Measurements from ENCODE around the gene ZNF593OS. TPM values are rescaled to one million over a fixed set of nuclear protein-coding genes. Genes with fewer than 3 reads are reported as not detected.

The ZNF593OS gene
- total RNA-seq, 1 experiment from 2014 or later = not detected

DNA sequence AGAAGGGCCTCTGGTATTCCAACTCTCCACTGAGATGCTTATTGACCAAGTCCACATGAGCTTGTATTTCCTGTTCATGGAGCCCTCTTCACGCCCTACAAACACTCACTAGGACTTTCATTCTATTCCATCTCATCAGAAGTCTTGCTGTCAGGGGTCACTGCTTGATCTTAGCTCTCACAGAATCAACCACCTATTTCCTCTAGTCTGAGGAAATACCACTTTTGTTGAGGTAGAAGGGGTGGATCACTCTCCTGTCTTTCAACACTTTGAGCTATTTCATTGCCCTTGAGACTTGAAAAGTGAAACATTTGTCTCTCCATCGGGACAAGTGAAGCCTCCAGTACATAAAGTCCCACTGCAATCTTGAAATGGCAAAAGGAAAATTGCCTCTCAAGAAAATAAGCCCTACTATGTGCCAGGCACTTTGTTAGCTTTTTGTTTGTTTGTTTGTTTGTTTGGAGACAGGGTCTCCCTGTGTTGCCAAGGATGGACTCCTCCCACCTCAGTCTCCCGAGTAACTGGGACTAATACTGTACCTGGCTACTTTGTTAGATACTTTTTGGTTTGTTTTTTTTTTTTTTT, 32.6 kb downstream of the ZNF593OS start:
- no peak for DNase-seq (ENCODE audit: low read depth, low spot score)
- Histone ChIP-seq H3K9me3 (ENCODE audit: control insufficient read depth in 1 of 2, insufficient read depth in 1 of 2, low read depth in 1 of 2, low read length in 2 of 2) (no peaks in the 10 kb centered on the region), H3K4me3 (replicated peaks in 1 of 2; ENCODE audit: low read depth in 1 of 2, low read length in 2 of 2) (no peak overlapping the region), H3K9ac (ENCODE audit: low read length) (no peak overlapping the region), H3K4me1 (ENCODE audit: control insufficient read depth in 1 of 2, insufficient read depth in 2 of 2, low read length in 2 of 2) (peaks cover 14 to 29% of the 10 kb centered on the region in 2 experiments), H3K27ac (ENCODE audit: low read depth, low read length) (no peak overlapping the region), H4K20me1 (ENCODE audit: insufficient read depth) (no peaks in the 10 kb centered on the region), H3K9me2 (ENCODE audit: insufficient read depth) (no peaks in the 10 kb centered on the region), H2AFZ (ENCODE audit: low read depth, low read length, poor library complexity, severe bottlenecking) (no peak overlapping the region), H3K27me3 (ENCODE audit: insufficient read depth, low read length) (no peaks in the 10 kb centered on the region), H3K79me2 (ENCODE audit: insufficient read depth, low read length) (no peaks in the 10 kb centered on the region), H3K4me2 (ENCODE audit: low read length) (no peak overlapping the region), H3K36me3 (ENCODE audit: control insufficient read depth in 1 of 2, insufficient read depth in 2 of 2, low read length in 2 of 2) (no peaks in the 10 kb centered on the region)
- POLR2A ChIA-PET = interaction anchor here (0.7 to 1.2 kb wide), 4 partner anchors 16 to 103 kb away, joined by 3 to 4 read pairs (median 3); partner anchors contain the start of genes PDIK1L and ZNF593
- BruUV-seq (replicated peaks) = no TSS peak
- intact Hi-C loops (cut with micrococcal nuclease) = no loop called here
- TF ChIP-seq POLR2A (IDR thresholded peaks at IDR 0.05; ENCODE audit: borderline replicate concordance, extremely low read depth, insufficient read depth, insufficient read length) = no peak
- no peak for TF ChIP-seq TCF7L2 (IDR thresholded peaks at IDR 0.05; ENCODE audit: borderline replicate concordance, extremely low read depth, insufficient read depth, insufficient read length)
- TF ChIP-seq POLR2AphosphoS5 (IDR thresholded peaks at IDR 0.05; ENCODE audit: low read depth, low read length) = no peak
- TF ChIP-seq SRF (IDR thresholded peaks at IDR 0.05; ENCODE audit: low read depth) = no peak
- CTCF ChIA-PET = interaction anchor here (1.0 kb wide), 2 partner anchors 18 to 95 kb away, joined by 3 read pairs; partner anchors contain the start of gene CEP85
- RAD21 ChIA-PET (ENCODE audit: low non-redundant PET in 1 of 2, low total read pairs in 2 of 2, uncharacterized antibody in 2 of 2, unreplicated experiment in 2 of 2) = no interaction called here
- no peak for ATAC-seq

DNA sequence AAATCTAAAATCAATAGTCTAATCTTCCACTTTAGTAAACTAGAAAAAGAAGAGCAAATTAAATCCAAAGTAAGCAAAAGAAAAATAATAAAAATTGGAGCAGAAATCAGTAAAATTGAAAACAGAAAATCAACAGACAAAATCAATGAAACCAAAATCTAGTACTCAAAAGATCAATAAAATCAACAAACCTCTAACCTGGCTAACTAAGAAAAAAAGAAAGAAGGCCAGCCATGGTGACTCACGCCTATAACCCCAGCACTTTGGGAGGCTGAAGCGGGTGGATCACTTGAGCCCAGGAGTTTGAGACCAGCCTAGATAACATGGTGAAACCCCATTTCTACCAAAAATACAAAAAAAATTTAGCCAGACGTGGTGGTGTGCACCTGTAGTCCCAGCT, 37.2 kb downstream of the ZNF593OS start:
- POLR2A ChIA-PET = no interaction called here
- RAD21 ChIA-PET (ENCODE audit: low non-redundant PET in 1 of 2, low total read pairs in 2 of 2, uncharacterized antibody in 2 of 2, unreplicated experiment in 2 of 2) = no interaction called here
- no peak for TF ChIP-seq TCF7L2 (IDR thresholded peaks at IDR 0.05; ENCODE audit: borderline replicate concordance, extremely low read depth, insufficient read depth, insufficient read length)
- TF ChIP-seq, protein P1, sequence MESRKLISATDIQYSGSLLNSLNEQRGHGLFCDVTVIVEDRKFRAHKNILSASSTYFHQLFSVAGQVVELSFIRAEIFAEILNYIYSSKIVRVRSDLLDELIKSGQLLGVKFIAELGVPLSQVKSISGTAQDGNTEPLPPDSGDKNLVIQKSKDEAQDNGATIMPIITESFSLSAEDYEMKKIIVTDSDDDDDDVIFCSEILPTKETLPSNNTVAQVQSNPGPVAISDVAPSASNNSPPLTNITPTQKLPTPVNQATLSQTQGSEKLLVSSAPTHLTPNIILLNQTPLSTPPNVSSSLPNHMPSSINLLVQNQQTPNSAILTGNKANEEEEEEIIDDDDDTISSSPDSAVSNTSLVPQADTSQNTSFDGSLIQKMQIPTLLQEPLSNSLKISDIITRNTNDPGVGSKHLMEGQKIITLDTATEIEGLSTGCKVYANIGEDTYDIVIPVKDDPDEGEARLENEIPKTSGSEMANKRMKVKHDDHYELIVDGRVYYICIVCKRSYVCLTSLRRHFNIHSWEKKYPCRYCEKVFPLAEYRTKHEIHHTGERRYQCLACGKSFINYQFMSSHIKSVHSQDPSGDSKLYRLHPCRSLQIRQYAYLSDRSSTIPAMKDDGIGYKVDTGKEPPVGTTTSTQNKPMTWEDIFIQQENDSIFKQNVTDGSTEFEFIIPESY (IDR thresholded peaks at IDR 0.05; ENCODE audit: extremely low read depth, insufficient replicate concordance, low read length) = no peak
- DNase-seq (ENCODE audit: low read depth, low spot score) = no peak
- Histone ChIP-seq H3K9ac (ENCODE audit: low read length) (no peak overlapping the region), H2AFZ (ENCODE audit: low read depth, low read length, poor library complexity, severe bottlenecking) (no peak overlapping the region), H3K9me2 (ENCODE audit: insufficient read depth) (0 out of 2 replicates have a peak, but pooled peaks cover 3% of the 10 kb centered on the region), H3K27ac (ENCODE audit: low read depth, low read length) (no peak overlapping the region), H3K27me3 (ENCODE audit: insufficient read depth, low read length) (no peaks in the 10 kb centered on the region), H3K79me2 (ENCODE audit: insufficient read depth, low read length) (no peaks in the 10 kb centered on the region), H3K36me3 (ENCODE audit: control insufficient read depth in 1 of 2, insufficient read depth in 2 of 2, low read length in 2 of 2) (no peaks in the 10 kb centered on the region), H3K4me1 (ENCODE audit: control insufficient read depth in 1 of 2, insufficient read depth in 2 of 2, low read length in 2 of 2) (peaks cover 0 to 8% of the 10 kb centered on the region in 2 experiments; a peak in 2 of 4 replicates), H4K20me1 (ENCODE audit: insufficient read depth) (no peaks in the 10 kb centered on the region), H3K9me3 (ENCODE audit: control insufficient read depth in 1 of 2, insufficient read depth in 1 of 2, low read depth in 1 of 2, low read length in 2 of 2) (no peaks in the 10 kb centered on the region), H3K4me3 (replicated peaks in 1 of 2; ENCODE audit: low read depth in 1 of 2, low read length in 2 of 2) (no peak overlapping the region), H3K4me2 (ENCODE audit: low read length) (no peak overlapping the region)
- no peak for ATAC-seq
- CTCF ChIA-PET = no interaction called here
- intact Hi-C loops (cut with micrococcal nuclease) = no loop called here
- BruUV-seq (replicated peaks) = no TSS peak
